ENCODE data around the gene CKM.

The CKM gene

GRCh38 chr19:45363861-45364459 lies 41.3 kb upstream of the CKM start:
- Mint-ChIP-seq H3K36me3 (ENCODE audit: low read depth) (peaks cover 21% of the 10 kb centered on the region), H3K4me1 (no peaks in the 10 kb centered on the region), H3K27me3 (ENCODE audit: low read depth) (no peaks in the 10 kb centered on the region), H3K4me3 (no peak overlapping the region), H3K27ac (no peak overlapping the region), H3K9me3 (no peaks in the 10 kb centered on the region)
- TF ChIP-seq CTCF (IDR thresholded peaks at IDR 0.05; ENCODE audit: unreplicated experiment in 3 of 3), result no peak

- no peaks in the 10 kb centered on the region for H3K9me3 Mint-ChIP-seq
- no peak overlapping the region for H3K4me3 Mint-ChIP-seq
- H3K27me3 Mint-ChIP-seq (ENCODE audit: low read depth), result no peaks in the 10 kb centered on the region
- peaks cover 34% of the 10 kb centered on the region for H3K36me3 Mint-ChIP-seq (ENCODE audit: low read depth)
- no peak for TF ChIP-seq CTCF (IDR thresholded peaks at IDR 0.05; ENCODE audit: unreplicated experiment in 3 of 3)
- no peak overlapping the region for H3K27ac Mint-ChIP-seq
- no peaks in the 10 kb centered on the region for H3K4me1 Mint-ChIP-seq
Observed at GRCh38 chr19:45362291-45362690, 39.6 kb upstream of the CKM start.

- no peak overlapping the region for H3K27ac Mint-ChIP-seq
- H3K4me1 Mint-ChIP-seq, result no peaks in the 10 kb centered on the region
- H3K4me3 Mint-ChIP-seq, result no peak overlapping the region
- H3K36me3 Mint-ChIP-seq (ENCODE audit: low read depth), result peaks cover 39% of the 10 kb centered on the region
- no peaks in the 10 kb centered on the region for H3K9me3 Mint-ChIP-seq
- TF ChIP-seq CTCF (IDR thresholded peaks at IDR 0.05; ENCODE audit: unreplicated experiment in 3 of 3), result no peak
- H3K27me3 Mint-ChIP-seq (ENCODE audit: low read depth), result no peaks in the 10 kb centered on the region
Observed at GRCh38 chr19:45361608-45362007, 38.9 kb upstream of the CKM start.

- Mint-ChIP-seq H3K9me3 (no peaks in the 10 kb centered on the region), H3K27me3 (ENCODE audit: low read depth) (no peaks in the 10 kb centered on the region), H3K27ac (no peak overlapping the region), H3K4me1 (no peaks in the 10 kb centered on the region), H3K4me3 (no peak overlapping the region), H3K36me3 (ENCODE audit: low read depth) (peaks cover 65% of the 10 kb centered on the region)
- TF ChIP-seq CTCF (IDR thresholded peaks at IDR 0.05; ENCODE audit: unreplicated experiment in 3 of 3), result no peak
Observed at GRCh38 chr19:45358213-45358792, 35.6 kb upstream of the CKM start.

GRCh38 chr19:45357445-45357783 lies 34.7 kb upstream of the CKM start:
- no peaks in the 10 kb centered on the region for H3K27me3 Mint-ChIP-seq (ENCODE audit: low read depth)
- TF ChIP-seq CTCF (IDR thresholded peaks at IDR 0.05; ENCODE audit: unreplicated experiment in 3 of 3), result no peak
- H3K4me1 Mint-ChIP-seq, result no peaks in the 10 kb centered on the region
- H3K4me3 Mint-ChIP-seq, result no peak overlapping the region
- no peak overlapping the region for H3K27ac Mint-ChIP-seq
- no peaks in the 10 kb centered on the region for H3K9me3 Mint-ChIP-seq
- H3K36me3 Mint-ChIP-seq (ENCODE audit: low read depth), result peaks cover 68% of the 10 kb centered on the region

GRCh38 chr19:45356760-45357444 lies 34.2 kb upstream of the CKM start:
- no peak for TF ChIP-seq CTCF (IDR thresholded peaks at IDR 0.05; ENCODE audit: unreplicated experiment in 3 of 3)
- H3K4me3 Mint-ChIP-seq, result no peak overlapping the region
- no peak overlapping the region for H3K27ac Mint-ChIP-seq
- H3K4me1 Mint-ChIP-seq, result no peaks in the 10 kb centered on the region
- H3K9me3 Mint-ChIP-seq, result no peaks in the 10 kb centered on the region
- H3K36me3 Mint-ChIP-seq (ENCODE audit: low read depth), result peaks cover 63% of the 10 kb centered on the region
- H3K27me3 Mint-ChIP-seq (ENCODE audit: low read depth), result no peaks in the 10 kb centered on the region
